Measurements from ENCODE around the gene DHX15.

The DHX15 gene

DNA sequence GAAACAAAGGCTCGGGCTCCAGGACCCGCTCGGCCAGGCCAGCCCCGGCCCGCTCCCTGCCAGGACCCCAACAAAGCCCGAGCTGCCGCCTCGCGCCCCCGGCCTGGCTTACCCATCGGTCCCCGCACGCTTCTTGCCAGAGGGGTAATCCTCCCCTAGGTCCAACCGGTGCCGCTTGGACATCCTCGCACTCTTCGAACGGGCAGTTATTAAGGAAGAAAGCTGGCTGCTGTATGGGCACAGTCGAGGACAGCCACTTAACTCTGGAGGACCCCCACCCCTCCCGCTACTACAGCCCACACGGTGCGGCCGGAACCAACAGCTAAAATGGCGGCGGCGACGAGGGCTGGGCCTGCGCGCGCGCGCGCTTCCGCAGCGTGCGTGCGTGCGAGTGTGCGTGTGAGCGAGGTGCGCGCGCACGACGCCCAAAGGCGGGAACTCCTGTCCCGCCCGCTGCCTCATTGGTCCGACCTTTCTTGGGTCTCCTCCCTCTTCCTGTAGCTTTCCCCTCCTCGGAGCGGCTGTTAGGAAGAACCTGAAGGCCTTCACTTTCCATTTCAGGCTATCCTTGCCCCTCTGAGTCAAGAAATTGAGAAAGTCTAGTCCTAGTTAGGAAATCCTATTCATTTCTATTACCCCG lies at the start of gene DHX15:
TSS of gene DHX15 (minus strand) at position 344 of the 640 bp plus-strand sequence. CDS start at position 183, 161 bp downstream.
- DNase-seq = peak; percentile 80

GRCh38 chr4:24632011-24632410 lies 47.7 kb upstream of the DHX15 start:
- DNase-seq = no peak

DNA sequence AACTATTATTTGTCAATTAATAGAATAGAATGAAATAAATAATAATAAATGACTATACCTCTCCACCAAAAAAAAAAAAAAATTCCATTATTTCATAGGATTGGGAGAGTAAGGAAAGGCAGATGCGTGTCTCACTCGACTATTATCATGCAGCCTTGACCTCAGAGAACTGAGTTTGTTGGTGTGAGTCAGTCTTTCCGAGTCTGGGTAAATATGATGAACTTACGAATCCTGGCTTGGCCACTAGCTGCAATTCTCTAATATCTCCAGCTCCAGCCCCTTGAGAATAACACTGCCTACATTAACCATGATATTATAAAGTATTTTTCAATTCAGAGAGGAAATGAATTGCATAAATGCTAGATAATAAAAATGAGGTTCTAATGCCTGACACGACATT lies 46.6 kb upstream of the DHX15 start:
- no peak for DNase-seq

DNA sequence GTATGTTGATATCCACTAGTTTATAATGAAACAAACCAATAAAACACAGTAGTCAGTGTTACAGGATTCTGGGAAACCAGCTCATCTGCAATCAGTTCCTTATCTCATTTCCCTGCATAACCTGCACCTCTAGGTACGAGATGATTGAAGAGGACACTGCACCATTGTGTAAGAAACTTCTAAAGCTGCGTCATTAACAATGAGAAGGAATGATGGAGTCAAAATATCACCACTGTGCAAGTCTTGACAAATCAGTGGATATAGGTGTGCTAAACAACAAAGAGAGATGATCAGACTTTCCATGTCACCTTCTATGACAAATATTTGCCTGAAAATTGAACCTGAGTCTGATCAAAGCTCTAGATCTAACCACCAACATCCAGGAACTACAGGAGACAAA lies 40.7 kb upstream of the DHX15 start:
- DNase-seq = no peak

DNA sequence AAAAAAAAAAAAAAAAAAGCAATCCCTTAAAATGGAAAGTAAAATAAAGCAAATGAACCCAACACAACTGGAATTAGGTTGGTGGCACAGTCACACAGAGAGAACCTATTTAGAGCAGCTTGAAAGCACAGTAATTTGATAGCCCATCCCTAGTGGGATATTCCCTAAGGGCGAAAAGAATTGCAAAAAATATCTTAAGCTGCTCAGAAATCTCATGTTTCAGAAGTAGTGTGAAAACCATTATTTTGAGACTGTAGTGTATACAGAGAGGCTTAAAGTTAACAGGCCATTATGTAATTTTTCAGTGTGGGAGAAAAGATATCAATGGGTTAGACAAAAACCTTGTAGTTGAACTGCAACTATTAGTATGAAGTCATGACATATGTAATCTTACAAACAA lies 40.0 kb upstream of the DHX15 start:
- DNase-seq = no peak

DNA sequence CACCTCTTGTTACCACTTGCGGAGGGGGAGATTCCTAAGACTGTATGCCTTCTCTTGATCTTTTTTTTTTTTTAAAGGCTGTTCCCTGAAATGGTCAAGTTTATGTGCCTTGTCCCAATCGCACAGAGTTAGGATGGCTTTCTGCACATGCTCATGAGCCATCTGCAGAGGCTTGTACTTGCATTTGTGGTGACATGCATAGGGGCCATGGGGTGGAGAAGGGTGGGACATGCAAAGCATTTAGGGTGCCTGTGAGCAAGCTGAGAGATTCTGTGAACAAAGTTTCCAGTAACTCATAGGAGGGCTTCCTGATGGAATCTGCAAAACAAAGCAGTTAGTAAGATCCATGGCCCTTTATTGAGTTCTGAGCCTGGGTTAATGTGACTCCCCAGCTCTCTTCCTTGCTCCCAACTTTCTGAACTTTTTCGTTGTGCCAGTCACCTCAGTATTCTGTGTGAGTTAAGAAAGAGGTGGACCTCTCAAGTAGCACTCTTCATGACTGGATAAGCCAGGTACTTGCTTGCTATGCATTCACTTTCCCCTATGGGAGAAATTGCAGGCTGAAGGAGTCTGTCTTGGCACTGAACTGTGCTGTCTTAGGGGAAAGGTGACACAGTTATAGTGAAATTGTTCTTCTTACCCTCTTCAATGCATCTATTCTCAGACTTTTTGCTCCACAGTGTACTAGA lies 37.9 kb upstream of the DHX15 start:
- DNase-seq = no peak

GRCh38 chr4:24615977-24616376 lies 31.6 kb upstream of the DHX15 start:
- DNase-seq = no peak

- DNase-seq = no peak
Measured at GRCh38 chr4:24614881-24615280, 30.5 kb upstream of the DHX15 start.

DNA sequence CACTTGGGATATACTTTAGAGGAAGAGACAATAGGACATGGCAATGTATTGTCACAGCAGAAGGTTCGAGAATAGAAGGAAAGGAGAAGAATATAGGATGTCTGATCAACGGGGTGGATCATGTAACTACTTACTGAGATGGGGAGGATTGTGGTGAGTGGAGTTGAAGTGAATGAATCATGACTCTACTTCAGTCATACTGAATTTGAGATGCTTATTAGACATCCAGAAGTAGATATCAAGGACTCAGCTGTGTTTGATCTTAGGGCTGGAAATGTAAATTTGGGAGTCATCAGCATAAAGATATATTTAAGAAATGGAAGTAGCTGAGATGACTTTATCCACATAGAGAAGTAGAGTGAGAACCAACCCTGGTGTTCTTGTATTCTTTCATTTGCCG lies 29.1 kb upstream of the DHX15 start:
- DNase-seq = no peak

- DNase-seq = no peak
Measured at GRCh38 chr4:24611575-24611974, 27.2 kb upstream of the DHX15 start.

- no peak for DNase-seq
Measured at GRCh38 chr4:24607334-24607733, 23.0 kb upstream of the DHX15 start.

DNA sequence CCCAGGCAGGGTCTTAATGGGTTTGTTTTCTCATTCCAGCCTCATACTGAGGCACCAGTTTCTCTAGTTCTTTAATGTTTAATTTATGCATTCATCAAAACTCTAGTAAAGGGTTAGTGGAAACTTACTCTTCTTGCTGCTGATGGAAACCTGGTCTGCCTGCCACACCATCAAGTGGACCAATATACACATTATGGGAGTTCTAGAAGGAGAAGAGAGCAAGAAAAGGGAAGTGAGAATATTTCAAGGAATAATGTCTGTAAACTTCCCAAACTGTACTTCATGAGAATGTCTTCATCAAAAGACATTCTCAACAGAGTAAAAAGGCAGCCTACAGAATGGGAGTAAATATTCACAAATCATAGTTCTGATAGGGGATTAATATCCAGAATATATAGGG lies 20.9 kb upstream of the DHX15 start:
- no peak for DNase-seq

- DNase-seq = no peak
Measured at GRCh38 chr4:24604558-24605214, 20.3 kb upstream of the DHX15 start.

DNA sequence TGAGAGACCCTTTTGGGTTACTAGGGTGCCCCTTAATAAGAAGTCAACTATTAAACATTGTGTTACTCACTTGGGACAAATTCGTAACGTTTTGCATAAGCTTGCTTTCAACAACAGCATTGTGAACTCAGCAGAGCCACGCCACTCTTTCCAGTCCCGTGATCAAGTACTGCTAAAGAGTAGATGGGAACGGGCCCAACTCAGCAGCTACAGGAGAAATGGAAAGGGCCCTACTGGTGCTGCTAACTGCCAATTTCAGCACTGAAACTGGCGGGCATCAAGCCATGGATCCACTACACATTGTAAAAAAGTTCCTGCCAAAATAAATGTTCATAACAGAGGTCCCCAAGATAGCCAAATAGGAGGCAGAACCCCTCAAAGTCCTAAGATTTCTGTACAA lies 19.0 kb upstream of the DHX15 start:
- DNase-seq = no peak

DNA sequence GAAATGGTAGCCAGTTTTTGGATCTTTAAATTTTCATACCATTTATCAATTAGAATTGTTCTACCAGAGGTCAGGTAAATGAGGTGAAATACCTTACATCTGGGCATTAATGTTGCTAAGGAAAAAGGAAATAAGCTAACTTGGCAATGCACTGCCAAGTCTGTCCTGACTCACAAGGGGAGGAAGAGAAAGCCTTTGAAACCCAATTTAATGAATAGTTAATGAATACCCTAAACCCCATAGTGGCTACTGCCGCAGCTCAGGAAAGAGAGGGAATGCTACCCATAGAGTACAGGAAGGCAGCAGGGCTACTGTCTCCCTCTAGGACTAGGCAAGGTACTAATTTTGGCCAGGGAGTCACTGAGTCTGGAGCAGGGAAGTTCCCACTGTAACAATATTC lies 16.8 kb upstream of the DHX15 start:
- no peak for DNase-seq

GRCh38 chr4:24599275-24599674 lies 14.9 kb upstream of the DHX15 start:
- DNase-seq = no peak

GRCh38 chr4:24598025-24598424 lies 13.7 kb upstream of the DHX15 start:
- DNase-seq = no peak

DNA sequence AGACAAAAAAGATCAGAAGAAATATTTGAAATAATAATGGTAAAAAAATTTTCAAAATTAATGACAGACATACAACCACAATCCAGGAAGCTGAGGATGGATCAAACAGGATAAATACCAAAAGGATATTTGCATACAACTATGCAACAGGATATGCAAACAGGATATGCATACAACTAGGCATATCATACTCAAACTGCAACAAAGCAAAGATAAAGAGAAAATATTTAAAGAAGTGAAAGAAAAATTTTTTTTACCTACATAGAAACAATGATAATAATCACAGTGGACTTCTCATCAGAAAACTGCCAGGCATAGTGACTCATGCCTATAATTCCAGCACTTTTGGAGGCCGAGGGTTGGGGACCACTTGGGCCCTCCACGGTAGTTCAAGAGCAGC lies 11.3 kb upstream of the DHX15 start:
- no peak for DNase-seq

- no peak for DNase-seq
Measured at GRCh38 chr4:24594887-24595286, 10.5 kb upstream of the DHX15 start.

GRCh38 chr4:24589448-24589847 lies 5.1 kb upstream of the DHX15 start:
- no peak for DNase-seq

GRCh38 chr4:24588216-24588954 lies 4.0 kb upstream of the DHX15 start:
- no peak for DNase-seq

- peak; percentile 17 for DNase-seq
Measured at GRCh38 chr4:24583451-24584210, 723 bp downstream of the DHX15 start.

Data from GOT3 (cell line).